Natural killer cell (primary cell): Measurements from ENCODE around the gene PRCP. TPM values are rescaled to one million over a fixed set of nuclear protein-coding genes. Genes with fewer than 3 reads are reported as not detected.

Experiments used
- ATAC-seq, 3 donors: fragments of 150-1000 bp in 2 of 3; fragments of 200-7000 bp in 1 of 3; cut with Tn5 transposase; 1 replicate in 1 of 3; 2 replicates in 2 of 3; pipeline ENCODE4 v1.10.0; 2021; ENCODE audit warnings: mild to moderate bottlenecking in 2 of 3, moderate library complexity in 2 of 3
- DNase-seq, 2 donors: peaks; one replicate each; pipeline versions ENCODE4 v3.0.0 to v3.0.0-alpha.2; 2013 to 2021; ENCODE audit warnings: mixed read lengths in 1 of 2
- H3K27ac ChIP-seq: one replicate; pipeline ENCODE4 v1.5.1; 2013; ENCODE audit warnings: mild to moderate bottlenecking, low read length
- H3K27me3 ChIP-seq: one replicate; pipeline ENCODE4 v1.6.1; 2013; ENCODE audit warnings: low read length; ENCODE audit not compliant: control insufficient read depth, insufficient read depth
- H3K36me3 ChIP-seq: one replicate; pipeline ENCODE4 v1.6.1; 2013; ENCODE audit warnings: low read length; ENCODE audit not compliant: control insufficient read depth, insufficient read depth
- H3K4me1 ChIP-seq: one replicate; pipeline ENCODE4 v1.6.1; 2013; ENCODE audit warnings: low read length; ENCODE audit not compliant: control insufficient read depth, insufficient read depth
- H3K4me3 ChIP-seq: one replicate; pipeline ENCODE4 v1.5.1; 2013; ENCODE audit warnings: low read length
- H3K9me3 ChIP-seq: one replicate; pipeline ENCODE4 v1.6.1; 2013; ENCODE audit warnings: low read length; ENCODE audit not compliant: control insufficient read depth, insufficient read depth
- H3K27ac Mint-ChIP-seq, 2 donors: one replicate each; pipeline ENCODE4 v1.8.0; 2022; ENCODE audit warnings: mild to moderate bottlenecking in 2 of 2, mixed read lengths in 2 of 2, moderate library complexity in 1 of 2
- H3K27me3 Mint-ChIP-seq, 2 donors: one replicate each; pipeline ENCODE4 v1.8.0; 2022; ENCODE audit warnings: low read depth in 2 of 2, mixed read lengths in 2 of 2
- H3K36me3 Mint-ChIP-seq: one replicate; pipeline ENCODE4 v1.8.0; 2022; ENCODE audit warnings: mixed read lengths
- H3K4me1 Mint-ChIP-seq, 2 donors: one replicate each; pipeline ENCODE4 v1.8.0; 2022; ENCODE audit warnings: mixed read lengths in 2 of 2
- H3K4me3 Mint-ChIP-seq: one replicate; pipeline ENCODE4 v1.8.0; 2022; ENCODE audit warnings: mild to moderate bottlenecking, moderate library complexity, mixed read lengths
- H3K9me3 Mint-ChIP-seq, 2 donors: one replicate each; pipeline ENCODE4 v1.8.0; 2022; ENCODE audit warnings: mixed read lengths in 2 of 2
- WGBS: methylation state at CpG from one replicate; pipeline ENCODE4 v1.1.7; 2013; ENCODE audit warnings: missing lambda C conversion rate; ENCODE audit not compliant: insufficient coverage; 5-methylcytosine and 5-hydroxymethylcytosine counted together
- intact Hi-C: fragments of 100-400 bp; cut with micrococcal nuclease; formaldehyde crosslinking; loops from one replicate; pipeline ENCODE4 v1.14.2; 2022
- total RNA-seq, 4 donors: library from RNA; stranded (reverse); fragments of 120-200 nt in 1 of 4; gene quantifications; one replicate each; pipeline versions ENCODE4 v1.2.3 to v1.2.4, GENCODE V29; 2013 to 2022
- TF ChIP-seq, protein P1 (sequence below): fragments of 200-600 bp; IDR thresholded peaks from one replicate; pipeline ENCODE4 v1.8.0; 2022; ENCODE audit warnings: antibody characterized with exemption

The PRCP gene
- total RNA-seq, 3 donors from 2014 or later (not counting 1 experiment from before 2014, with no cell fraction given), result 28.1 to 30.0 (median 30.0) TPM

DNA sequence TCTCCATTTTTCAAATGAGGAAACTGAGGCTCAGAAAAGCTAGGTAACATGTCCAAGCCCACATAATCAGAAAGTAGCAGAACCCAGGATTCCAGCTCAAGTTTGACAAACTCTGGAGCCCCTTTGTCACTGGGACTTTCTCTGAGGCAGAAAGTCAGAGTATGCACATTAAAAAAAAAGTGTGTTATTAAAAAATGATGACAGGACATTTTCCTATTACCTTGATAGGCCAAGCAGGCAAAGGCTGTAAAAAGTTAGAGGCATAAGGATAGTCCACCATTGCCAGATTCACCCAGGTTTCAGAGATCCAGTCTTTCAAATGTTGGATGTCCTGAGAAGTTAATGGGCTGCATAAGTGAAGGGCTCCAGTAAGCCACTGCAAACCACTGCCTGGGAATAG is 51.4 kb downstream of the PRCP start:
- no peak overlapping the region for H3K27ac ChIP-seq
- no peak overlapping the region for H3K4me3 ChIP-seq
- Mint-ChIP-seq H3K36me3 (no peaks in the 10 kb centered on the region), H3K4me1 (peaks cover under 1 to 6% of the 10 kb centered on the region in 2 donors), H3K27me3 (no peaks in the 10 kb centered on the region), H3K27ac (no peak overlapping the region), H3K4me3 (no peak overlapping the region), H3K9me3 (no peaks in the 10 kb centered on the region)
- H3K9me3 ChIP-seq, result no peaks in the 10 kb centered on the region
- intact Hi-C loops, result no loop called here
- peaks cover 17% of the 10 kb centered on the region for H3K36me3 ChIP-seq
- ATAC-seq, result no peak
- DNase-seq, result no peak
- TF ChIP-seq, protein P1, sequence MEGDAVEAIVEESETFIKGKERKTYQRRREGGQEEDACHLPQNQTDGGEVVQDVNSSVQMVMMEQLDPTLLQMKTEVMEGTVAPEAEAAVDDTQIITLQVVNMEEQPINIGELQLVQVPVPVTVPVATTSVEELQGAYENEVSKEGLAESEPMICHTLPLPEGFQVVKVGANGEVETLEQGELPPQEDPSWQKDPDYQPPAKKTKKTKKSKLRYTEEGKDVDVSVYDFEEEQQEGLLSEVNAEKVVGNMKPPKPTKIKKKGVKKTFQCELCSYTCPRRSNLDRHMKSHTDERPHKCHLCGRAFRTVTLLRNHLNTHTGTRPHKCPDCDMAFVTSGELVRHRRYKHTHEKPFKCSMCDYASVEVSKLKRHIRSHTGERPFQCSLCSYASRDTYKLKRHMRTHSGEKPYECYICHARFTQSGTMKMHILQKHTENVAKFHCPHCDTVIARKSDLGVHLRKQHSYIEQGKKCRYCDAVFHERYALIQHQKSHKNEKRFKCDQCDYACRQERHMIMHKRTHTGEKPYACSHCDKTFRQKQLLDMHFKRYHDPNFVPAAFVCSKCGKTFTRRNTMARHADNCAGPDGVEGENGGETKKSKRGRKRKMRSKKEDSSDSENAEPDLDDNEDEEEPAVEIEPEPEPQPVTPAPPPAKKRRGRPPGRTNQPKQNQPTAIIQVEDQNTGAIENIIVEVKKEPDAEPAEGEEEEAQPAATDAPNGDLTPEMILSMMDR, result no peak
- no peaks in the 10 kb centered on the region for H3K4me1 ChIP-seq
- no peaks in the 10 kb centered on the region for H3K27me3 ChIP-seq

DNA sequence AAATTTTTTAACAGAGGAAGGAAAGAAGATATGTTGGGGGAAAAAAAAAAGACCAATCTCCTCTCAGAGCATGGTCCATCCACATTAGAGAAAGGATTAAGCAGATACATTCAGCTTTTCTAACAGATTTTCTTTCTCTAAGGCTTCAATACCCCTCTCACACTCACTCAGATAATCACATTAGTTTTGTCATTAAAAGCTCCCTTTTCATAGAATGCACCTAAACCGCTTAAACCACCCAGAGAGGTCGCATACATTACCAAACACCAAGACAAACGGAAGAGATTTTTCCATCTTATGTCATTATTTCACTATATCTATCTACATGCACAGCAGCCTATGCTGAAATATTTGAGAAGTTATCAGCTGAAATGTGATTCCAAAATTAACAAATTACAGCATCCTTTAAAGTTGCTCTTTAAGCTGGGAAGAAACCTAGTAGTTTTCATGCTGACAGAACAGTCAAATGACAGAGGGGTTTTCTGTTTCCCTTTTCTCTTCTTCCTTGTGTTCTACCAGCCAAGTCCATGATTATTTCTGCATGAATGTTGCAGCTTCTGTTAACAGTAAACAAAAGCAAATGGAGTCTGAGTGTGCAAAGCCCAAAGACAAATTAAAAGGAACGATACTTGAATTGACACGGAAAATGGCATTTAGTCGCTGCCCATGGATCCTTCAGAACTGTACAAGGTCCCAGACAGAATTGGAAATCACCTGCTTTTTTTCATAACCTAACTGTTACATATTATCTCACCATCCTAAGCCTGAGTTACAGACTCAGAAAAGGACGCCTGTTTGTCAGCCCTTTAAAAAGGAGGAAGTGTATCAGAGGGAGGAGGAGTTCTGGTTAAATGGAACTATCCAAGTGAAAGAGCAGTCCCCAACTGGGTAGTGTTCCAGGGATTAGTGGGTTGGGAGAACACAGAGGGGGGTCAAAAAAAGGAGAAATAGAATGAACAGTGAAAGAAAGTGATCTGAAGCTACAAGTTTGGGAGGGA is 54.6 kb downstream of the PRCP start:
- no peak overlapping the region for H3K4me3 ChIP-seq
- TF ChIP-seq, protein P1, result no peak
- 90% methylated on average over 6 of the region's 7 CpGs for WGBS
- Mint-ChIP-seq H3K27ac (no peak overlapping the region), H3K4me3 (no peak overlapping the region), H3K36me3 (no peaks in the 10 kb centered on the region), H3K27me3 (no peaks in the 10 kb centered on the region), H3K9me3 (no peaks in the 10 kb centered on the region), H3K4me1 (no peaks in the 10 kb centered on the region)
- peaks cover 27% of the 10 kb centered on the region for H3K36me3 ChIP-seq
- ATAC-seq, result no peak
- H3K27ac ChIP-seq, result no peak overlapping the region
- no peaks in the 10 kb centered on the region for H3K4me1 ChIP-seq
- H3K9me3 ChIP-seq, result no peaks in the 10 kb centered on the region
- DNase-seq, result no peak
- intact Hi-C loops, result no loop called here
- H3K27me3 ChIP-seq, result no peaks in the 10 kb centered on the region

DNA sequence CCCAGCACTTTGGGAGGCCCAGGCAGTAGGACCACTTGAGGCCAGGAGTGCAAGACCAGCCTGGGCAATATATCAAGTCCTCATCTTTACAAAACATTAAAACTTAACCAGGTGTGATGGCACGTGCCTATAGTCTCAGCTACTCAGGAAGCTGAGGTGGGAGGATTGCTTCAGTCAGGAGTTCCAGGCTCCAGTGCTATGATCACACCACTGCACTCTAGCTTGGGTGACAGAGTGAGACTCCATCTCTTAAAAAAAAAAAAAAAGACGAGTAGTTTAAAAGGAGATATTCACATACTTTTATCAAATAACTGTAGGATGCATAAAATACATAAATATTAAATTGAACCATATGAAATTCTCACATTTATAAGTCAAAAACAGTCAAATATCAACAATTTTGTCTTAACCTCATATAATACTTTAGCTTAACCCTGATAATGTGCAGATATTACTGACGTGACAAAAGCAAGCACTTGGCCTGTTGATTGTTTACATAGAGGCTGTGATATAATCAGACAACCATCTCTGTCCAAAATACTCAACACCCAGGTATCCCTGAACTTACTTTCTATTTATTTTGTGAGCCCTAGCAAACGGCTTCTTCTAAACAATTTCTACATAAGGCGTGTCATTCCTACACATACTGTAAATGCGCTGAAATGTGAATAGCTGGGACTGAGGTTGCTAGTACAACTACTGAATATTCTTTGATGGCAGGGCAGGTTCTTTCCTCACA is 57.0 kb downstream of the PRCP start:
- Mint-ChIP-seq H3K27ac (no peak overlapping the region), H3K36me3 (no peaks in the 10 kb centered on the region), H3K9me3 (no peaks in the 10 kb centered on the region), H3K27me3 (no peaks in the 10 kb centered on the region), H3K4me1 (no peaks in the 10 kb centered on the region), H3K4me3 (no peak overlapping the region)
- ATAC-seq, result no peak
- Histone ChIP-seq H3K4me3 (no peak overlapping the region), H3K4me1 (no peaks in the 10 kb centered on the region), H3K9me3 (no peaks in the 10 kb centered on the region), H3K27me3 (no peaks in the 10 kb centered on the region), H3K36me3 (peaks cover 23% of the 10 kb centered on the region), H3K27ac (no peak overlapping the region)
- no peak for DNase-seq
- 88% methylated on average over 4 of the region's 6 CpGs for WGBS
- TF ChIP-seq, protein P1, result no peak
- intact Hi-C loops, result no loop called here
